Stimulated activated CD4-positive, alpha-beta T cell treated with anti-CD3 and anti-CD28 coated beads, TNF-alpha, amount 100 ng/mL, for 4 hours (primary cell): ENCODE measurements around the gene DAW1.
"Not testable (repeated sequence)": the region's sequence is repeated elsewhere in the genome, so short reads cannot be mapped to it uniquely, and the experiment has no call there.

ENCODE experiments used
- DNase-seq, 3 experiments: peaks; one replicate each; pipeline ENCODE4 v3.0.0-alpha.2; 2020; ENCODE audit warnings: low read depth in 3 of 3

The DAW1 gene

GRCh38 chr2:227871375-227871791, at the start of gene DAW1:
DAW1 (plus strand) TSS chr2:227871631; CDS start chr2:227871690, 59 bp downstream.
- DNase-seq: peak in 1 of 3 experiments; percentile 8

GRCh38 chr2:227822416-227823003, 48.9 kb upstream of the DAW1 start:
- no peak for DNase-seq

- no peak for DNase-seq
Observed at GRCh38 chr2:227823922-227824321, 47.5 kb upstream of the DAW1 start.

GRCh38 chr2:227824711-227825110, 46.7 kb upstream of the DAW1 start:
- no peak for DNase-seq

GRCh38 chr2:227826019-227826521, 45.4 kb upstream of the DAW1 start:
- no peak for DNase-seq

GRCh38 chr2:227826563-227826962, 44.9 kb upstream of the DAW1 start:
- no peak for DNase-seq

GRCh38 chr2:227827143-227827542, 44.3 kb upstream of the DAW1 start:
- DNase-seq: no peak

- no peak for DNase-seq
Observed at GRCh38 chr2:227828477-227828912, 42.9 kb upstream of the DAW1 start.

- no peak for DNase-seq
Observed at GRCh38 chr2:227829337-227829736, 42.1 kb upstream of the DAW1 start.

GRCh38 chr2:227834423-227834822, 37.0 kb upstream of the DAW1 start:
- no peak for DNase-seq

GRCh38 chr2:227834916-227835650, 36.3 kb upstream of the DAW1 start:
- no peak for DNase-seq

GRCh38 chr2:227839339-227840129, 31.9 kb upstream of the DAW1 start:
- not testable (repeated sequence) for DNase-seq

GRCh38 chr2:227846831-227847230, 24.6 kb upstream of the DAW1 start:
- no peak for DNase-seq

GRCh38 chr2:227848146-227848545, 23.3 kb upstream of the DAW1 start:
- DNase-seq: no peak

GRCh38 chr2:227848586-227848985, 22.8 kb upstream of the DAW1 start:
- DNase-seq: no peak

- no peak for DNase-seq
Observed at GRCh38 chr2:227849906-227850305, 21.5 kb upstream of the DAW1 start.

- DNase-seq: no peak
Observed at GRCh38 chr2:227853204-227853629, 18.2 kb upstream of the DAW1 start.

GRCh38 chr2:227853765-227854271, 17.6 kb upstream of the DAW1 start:
- DNase-seq: no peak

- no peak for DNase-seq
Observed at GRCh38 chr2:227855440-227855839, 16.0 kb upstream of the DAW1 start.

GRCh38 chr2:227856697-227857096, 14.7 kb upstream of the DAW1 start:
- DNase-seq: no peak

- DNase-seq: no peak
Observed at GRCh38 chr2:227860221-227860641, 11.2 kb upstream of the DAW1 start.

- DNase-seq: no peak
Observed at GRCh38 chr2:227861011-227861410, 10.4 kb upstream of the DAW1 start.
